ENCODE measurements around the gene C11orf97.
A peak's percentile ranks its signal among the peaks of the same experiment; 100 is the strongest.
"Not testable (repeated sequence)": the region's sequence is repeated elsewhere in the genome, so short reads cannot be mapped to it uniquely, and the experiment has no call there.

The C11orf97 gene

DNA sequence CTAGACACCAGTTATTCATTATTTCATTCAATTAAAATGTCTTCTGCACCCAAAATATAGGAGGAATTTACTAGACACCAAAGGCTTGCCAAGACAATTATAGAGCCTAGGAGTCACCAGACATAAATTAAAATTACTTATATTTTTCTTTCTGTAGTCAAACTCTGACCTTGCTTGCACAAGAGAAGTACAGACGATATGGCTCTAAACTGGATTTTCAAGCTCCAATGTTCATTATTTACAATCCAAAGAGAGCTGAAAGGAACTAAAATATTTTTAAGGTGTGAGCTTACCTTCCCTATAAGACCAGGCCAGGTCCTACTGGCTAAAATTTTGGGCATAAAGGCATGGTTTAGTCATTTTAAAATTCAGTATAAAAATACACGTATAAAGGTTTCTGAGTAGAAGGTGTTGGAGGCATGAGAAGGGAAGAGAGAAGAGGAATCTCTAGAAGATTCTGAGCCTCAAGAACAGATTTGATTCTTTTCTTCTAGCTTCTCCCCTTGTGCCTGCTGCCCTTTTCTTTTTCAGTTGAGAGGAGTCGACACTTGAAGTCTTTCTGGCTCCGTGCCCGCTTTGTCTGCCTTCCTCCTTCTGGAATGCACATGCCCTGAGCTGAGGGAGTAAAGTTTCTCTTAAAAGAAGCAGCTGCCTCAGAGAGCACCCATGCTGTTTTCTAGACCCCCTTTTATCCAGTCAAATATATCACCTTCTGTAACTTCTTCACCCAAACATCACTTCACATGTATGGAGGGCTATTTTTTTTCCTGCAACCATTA, 13.5 kb downstream of the C11orf97 start:
- peak; percentile 36 for DNase-seq

DNA sequence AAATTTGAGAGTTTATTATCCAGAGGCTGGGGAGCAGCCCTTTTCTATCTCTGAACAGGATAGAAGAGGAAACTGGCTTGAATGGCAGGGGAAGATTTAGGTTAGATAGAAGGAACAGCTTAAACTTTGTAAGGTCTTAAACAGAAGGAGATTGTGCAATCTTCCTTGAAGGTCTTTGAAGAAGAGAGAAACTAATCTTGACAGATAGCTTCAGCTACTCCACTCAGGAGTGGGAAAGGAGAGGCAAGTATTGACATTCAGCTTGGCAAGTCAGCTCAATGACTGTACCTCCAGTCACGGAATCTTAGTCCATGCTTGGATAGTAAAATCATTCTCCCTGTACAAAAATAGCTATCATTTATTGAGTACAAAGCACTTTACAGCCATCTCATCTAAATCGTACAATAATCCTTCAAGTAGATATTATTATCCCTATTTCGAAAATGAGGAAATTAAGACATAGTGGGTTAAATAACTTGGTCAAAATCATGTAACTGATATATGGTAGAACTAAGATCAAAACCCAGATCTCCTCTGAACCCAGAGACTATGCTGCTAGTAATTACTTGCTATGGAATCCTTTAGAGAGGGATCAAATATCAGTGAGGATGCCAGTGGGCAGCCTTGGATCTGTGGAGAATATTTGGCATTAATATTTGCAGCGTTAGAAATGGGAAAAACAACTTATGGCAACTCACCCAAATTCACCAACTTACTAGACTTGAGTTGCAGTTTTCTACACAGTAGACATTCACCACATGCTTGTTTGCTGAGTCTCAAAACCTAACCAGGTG, 14.6 kb downstream of the C11orf97 start:
- no peak for DNase-seq

DNA sequence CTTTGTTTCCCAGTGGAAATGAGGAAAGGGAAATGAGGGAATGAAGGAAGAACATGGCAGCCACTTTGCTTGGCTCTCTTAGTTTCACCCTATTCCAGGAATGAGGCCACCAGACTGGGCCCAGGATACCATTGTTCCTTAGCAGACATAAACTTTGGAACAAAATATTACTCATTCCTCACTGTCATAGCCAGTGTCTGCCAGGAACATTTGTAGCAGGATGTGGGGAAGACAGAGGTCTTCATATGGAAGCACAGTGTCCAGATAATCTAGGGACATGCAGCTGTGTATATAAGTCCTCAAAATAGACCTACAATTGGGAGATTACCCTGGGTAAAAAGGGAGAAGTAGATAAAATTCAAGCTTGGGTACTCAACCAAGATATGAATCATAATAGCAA, 16.3 kb downstream of the C11orf97 start:
- DNase-seq = no peak

DNA sequence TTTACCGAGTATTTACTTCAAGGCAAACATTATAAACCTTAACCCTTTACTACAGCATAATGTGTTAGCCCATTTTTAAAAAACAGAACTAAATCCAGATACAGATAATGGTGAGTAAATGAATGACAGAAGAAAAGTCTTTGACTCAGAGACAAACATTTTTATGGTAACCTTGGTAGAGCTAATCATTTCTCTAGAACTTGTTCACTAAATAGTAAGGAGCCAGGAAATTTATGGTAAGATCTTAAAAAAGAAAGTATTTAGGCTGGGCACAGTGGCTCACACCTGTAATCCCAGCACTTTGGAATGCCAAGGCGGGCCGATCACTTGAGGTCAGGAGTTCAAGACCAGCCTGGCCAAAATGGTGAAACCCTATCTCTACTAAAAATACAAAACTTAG, 19.9 kb downstream of the C11orf97 start:
- DNase-seq = no peak

DNA sequence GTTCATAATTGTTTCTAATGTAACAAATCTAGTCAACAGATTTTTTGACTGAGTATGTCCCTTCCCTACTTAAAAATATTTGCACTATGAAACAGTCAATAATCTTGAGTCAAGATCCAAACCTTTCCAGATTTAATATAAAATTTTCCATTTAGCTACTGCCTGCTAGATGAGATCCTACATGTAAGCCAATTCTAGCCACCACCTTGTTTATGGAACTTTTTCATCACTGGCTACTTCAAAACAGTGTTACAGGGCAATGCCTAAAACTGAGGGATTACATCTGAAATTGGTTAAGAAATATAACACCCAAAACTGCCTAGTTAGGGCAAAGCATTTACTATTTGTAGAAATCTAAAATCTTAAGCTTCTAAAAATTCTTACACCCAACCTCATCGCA, 20.9 kb downstream of the C11orf97 start:
- DNase-seq = no peak

DNA sequence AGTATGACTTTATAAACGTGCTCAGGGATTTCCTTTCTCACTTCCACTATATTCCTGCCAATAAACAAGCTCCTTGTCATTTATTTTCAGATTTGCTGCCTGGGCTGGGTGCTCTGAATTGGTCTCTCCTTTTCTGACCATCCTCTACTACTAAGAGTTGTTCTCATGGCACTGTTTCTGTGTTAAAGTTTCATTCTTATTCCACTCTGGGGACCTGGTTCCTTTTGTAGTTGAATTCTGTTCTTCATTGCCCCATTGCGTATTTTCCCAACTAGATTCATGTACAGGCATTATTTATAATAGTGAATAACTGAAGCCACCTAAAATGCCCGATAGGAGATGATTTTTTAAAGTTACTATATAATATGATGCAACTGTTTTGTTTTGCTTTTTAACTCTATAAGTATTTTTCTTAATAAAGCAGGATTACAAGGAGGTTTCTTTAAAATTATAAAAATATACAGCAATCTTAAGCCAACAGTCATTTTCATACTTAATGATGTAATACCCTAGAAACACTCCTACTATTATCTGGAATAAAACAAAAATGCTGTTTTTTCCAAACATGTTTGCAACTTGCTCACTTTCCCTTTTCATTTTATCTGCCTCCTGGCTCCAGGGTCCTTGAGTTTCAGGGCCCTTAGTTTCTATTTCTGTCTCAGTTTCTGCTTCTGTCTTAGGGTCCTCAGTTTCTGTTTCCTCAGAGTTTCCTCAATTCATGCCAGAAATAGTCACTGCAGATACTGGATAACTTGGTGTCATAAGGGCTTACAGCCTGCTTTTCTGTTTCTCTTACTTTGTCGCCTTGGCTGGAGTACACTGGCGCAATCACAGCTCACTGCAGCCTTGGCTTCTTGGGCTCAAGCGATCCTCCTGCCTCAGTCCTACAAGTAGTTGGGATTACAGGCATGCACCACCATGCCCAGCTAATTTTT, 21.7 kb downstream of the C11orf97 start:
- no peak for DNase-seq

DNA sequence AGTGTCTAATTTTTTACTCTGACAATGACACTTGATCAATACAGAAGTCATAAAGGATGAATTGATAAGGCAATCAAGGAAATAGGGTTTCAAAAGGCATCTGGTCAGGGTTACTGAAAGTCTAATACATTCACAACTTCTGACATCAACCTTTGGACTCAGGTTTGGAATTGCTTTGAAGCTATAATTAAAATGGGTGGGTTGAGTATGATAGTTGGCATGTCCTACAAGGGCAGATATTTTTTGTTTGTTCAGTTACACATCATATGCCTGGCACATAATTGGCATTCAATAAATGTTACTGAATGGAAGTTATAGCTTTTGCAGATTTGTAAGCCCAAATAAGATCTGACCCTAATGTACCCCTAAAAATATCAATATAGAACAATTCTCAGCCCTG, 24.1 kb downstream of the C11orf97 start:
- peak; percentile 30 for DNase-seq

DNA sequence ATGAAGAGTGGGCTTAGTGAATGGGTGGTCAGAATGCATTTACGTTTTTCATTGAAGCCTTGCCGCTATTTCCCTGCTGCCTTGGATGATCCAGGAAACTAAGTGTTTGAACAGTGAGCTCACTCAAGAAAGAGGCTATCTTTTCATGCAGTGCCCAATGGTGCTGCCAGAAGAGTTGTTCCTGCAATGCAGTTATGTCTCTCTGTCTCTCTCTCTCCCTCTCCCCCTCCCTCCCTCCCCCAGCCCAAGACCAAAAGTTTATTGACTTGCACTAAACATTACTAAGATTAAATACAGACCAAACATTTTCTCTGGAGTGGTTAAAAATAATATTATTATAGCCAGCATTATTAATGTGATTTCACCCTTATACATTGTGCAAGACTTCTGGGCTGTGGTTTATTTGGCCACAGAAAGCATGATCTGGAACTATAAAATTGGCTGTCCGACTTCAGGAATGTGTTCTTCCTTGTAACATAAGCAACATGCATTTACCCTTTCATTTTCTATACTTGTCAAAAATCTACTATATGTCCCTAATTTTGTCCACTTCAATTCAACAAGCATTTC, 24.9 kb downstream of the C11orf97 start:
- peak; percentile 66 for DNase-seq

DNA sequence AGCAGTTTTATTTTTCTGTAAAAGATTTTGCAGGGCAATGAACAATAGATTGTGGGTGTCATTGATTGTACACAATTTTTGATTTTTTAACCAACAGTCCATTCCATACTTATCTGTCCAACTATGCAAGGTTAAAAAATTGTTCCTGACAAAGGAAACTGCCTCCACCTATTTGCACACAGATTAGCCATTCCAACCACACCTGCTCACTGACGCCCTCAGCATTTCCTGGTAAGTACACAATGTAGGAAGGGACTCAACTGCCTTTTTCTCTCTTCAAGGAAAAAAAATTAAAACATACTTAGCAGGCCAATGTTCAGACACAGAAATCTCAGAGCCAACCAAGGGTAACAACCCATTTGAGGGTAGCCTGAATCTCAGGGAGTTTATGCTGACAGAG, 27.2 kb downstream of the C11orf97 start:
- peak; percentile 86 for DNase-seq

DNA sequence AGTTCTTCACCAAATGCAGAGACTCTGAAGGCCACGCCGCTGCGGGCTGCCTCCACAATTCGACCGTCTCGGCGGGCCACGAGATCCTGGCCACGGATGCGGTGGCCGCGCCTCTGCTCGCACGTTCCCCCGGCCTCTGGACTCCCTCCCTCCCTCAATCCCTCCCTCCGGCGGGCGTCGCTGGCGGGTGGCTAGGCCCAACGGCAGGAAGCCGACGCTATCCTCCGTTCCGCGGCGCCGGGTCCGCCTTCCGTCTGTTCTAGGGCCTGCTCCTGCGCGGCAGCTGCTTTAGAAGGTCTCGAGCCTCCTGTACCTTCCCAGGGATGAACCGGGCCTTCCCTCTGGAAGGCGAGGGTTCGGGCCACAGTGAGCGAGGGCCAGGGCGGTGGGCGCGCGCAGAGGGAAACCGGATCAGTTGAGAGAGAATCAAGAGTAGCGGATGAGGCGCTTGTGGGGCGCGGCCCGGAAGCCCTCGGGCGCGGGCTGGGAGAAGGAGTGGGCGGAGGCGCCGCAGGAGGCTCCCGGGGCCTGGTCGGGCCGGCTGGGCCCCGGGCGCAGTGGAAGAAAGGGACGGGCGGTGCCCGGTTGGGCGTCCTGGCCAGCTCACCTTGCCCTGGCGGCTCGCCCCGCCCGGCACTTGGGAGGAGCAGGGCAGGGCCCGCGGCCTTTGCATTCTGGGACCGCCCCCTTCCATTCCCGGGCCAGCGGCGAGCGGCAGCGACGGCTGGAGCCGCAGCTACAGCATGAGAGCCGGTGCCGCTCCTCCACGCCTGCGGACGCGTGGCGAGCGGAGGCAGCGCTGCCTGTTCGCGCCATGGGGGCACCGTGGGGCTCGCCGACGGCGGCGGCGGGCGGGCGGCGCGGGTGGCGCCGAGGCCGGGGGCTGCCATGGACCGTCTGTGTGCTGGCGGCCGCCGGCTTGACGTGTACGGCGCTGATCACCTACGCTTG, 31.7 kb downstream of the C11orf97 start, which contains the start of gene FUT4:
FUT4 (plus strand) TSS at position 227 of the 951 bp plus-strand sequence; CDS start at position 440, 213 bp downstream.
- peak; percentile 99 for DNase-seq

DNA sequence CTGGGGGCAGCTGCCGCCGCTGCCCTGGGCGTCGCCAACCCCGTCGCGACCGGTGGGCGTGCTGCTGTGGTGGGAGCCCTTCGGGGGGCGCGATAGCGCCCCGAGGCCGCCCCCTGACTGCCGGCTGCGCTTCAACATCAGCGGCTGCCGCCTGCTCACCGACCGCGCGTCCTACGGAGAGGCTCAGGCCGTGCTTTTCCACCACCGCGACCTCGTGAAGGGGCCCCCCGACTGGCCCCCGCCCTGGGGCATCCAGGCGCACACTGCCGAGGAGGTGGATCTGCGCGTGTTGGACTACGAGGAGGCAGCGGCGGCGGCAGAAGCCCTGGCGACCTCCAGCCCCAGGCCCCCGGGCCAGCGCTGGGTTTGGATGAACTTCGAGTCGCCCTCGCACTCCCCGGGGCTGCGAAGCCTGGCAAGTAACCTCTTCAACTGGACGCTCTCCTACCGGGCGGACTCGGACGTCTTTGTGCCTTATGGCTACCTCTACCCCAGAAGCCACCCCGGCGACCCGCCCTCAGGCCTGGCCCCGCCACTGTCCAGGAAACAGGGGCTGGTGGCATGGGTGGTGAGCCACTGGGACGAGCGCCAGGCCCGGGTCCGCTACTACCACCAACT, 32.5 kb downstream of the C11orf97 start:
- peak; percentile 72 for DNase-seq

DNA sequence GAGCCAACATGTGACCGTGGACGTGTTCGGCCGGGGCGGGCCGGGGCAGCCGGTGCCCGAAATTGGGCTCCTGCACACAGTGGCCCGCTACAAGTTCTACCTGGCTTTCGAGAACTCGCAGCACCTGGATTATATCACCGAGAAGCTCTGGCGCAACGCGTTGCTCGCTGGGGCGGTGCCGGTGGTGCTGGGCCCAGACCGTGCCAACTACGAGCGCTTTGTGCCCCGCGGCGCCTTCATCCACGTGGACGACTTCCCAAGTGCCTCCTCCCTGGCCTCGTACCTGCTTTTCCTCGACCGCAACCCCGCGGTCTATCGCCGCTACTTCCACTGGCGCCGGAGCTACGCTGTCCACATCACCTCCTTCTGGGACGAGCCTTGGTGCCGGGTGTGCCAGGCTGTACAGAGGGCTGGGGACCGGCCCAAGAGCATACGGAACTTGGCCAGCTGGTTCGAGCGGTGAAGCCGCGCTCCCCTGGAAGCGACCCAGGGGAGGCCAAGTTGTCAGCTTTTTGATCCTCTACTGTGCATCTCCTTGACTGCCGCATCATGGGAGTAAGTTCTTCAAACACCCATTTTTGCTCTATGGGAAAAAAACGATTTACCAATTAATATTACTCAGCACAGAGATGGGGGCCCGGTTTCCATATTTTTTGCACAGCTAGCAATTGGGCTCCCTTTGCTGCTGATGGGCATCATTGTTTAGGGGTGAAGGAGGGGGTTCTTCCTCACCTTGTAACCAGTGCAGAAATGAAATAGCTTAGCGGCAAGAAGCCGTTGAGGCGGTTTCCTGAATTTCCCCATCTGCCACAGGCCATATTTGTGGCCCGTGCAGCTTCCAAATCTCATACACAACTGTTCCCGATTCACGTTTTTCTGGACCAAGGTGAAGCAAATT, 33.3 kb downstream of the C11orf97 start:
- DNase-seq = no peak

DNA sequence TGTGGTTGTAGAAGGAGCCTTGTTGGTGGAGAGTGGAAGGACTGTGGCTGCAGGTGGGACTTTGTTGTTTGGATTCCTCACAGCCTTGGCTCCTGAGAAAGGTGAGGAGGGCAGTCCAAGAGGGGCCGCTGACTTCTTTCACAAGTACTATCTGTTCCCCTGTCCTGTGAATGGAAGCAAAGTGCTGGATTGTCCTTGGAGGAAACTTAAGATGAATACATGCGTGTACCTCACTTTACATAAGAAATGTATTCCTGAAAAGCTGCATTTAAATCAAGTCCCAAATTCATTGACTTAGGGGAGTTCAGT, 33.9 kb downstream of the C11orf97 start:
- DNase-seq = no peak

DNA sequence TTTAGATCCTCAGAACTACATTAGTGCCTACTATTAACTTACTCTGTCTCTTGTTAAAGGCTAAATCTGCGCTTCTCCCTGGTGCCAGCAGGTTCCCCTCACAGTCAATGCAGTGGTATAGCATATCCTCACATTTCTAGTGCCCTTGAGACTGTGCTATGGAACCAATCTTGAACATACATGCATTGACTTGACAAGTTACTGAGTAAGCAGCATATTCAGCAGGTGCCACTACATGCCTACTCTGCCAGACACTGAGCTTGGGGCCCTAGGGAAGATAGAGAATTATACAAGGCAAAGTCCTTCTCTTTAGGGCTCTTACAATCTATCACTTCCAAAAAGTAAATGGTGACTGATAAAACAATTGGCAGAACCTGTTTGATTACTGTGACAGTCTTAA, 34.6 kb downstream of the C11orf97 start:
- DNase-seq = peak; percentile 42

DNA sequence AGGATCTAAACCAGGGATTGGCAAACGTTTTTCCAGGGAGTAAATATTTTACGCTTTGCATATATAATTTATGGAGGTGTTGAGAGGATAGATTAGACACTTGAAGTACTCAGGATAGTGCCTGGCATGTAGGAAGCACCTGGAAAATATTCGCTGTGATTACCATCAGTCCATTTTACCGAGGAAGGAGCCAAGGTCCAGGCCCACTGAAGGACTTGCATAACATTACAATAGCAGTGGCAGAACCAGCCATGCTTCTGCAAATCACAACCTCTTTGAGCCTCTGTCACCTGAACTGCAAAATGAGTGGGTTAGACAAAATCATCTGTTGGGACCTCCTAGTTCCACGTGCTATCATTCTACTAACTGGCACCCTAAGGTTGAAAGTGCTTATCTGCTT, 36.9 kb downstream of the C11orf97 start:
- DNase-seq = no peak

DNA sequence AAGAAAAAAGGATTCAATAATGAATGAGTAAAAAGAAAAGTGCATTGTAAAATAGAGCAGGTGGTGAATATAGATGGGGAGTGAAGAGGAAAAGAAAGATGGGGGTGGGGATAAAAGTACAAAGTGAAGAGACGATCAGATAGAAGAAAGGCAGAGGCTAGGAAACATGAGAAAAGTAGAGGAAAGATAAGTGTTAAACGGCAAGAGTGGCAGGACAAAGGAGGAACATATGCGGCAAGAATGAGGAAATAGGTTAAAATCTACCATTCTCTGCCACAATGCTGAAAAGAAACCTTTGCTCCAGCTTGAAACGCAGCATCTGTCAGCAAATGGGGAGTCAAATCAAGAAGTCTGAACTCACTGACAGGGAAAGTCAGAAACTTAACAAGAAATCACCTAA, 38.3 kb downstream of the C11orf97 start:
- DNase-seq = no peak

DNA sequence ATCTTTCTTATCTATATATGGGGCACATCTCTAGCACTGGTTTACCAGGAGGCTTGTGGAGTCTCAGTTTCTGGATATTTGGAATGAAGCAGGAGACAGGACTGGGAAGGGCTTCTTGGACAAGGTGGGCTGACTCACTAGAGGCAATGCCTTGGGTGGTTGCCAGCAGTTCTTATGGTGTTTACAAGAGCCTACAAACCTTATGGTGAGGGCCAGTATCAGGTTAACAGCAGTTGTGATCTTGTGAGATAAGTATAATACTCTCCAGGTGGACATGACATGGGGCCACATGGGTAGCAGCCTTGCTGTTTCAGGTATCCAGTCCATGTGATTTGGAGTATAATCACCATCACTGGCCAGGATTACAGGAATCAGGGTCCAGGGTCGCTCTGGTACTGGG, 41.7 kb downstream of the C11orf97 start:
- DNase-seq = peak; percentile 89

DNA sequence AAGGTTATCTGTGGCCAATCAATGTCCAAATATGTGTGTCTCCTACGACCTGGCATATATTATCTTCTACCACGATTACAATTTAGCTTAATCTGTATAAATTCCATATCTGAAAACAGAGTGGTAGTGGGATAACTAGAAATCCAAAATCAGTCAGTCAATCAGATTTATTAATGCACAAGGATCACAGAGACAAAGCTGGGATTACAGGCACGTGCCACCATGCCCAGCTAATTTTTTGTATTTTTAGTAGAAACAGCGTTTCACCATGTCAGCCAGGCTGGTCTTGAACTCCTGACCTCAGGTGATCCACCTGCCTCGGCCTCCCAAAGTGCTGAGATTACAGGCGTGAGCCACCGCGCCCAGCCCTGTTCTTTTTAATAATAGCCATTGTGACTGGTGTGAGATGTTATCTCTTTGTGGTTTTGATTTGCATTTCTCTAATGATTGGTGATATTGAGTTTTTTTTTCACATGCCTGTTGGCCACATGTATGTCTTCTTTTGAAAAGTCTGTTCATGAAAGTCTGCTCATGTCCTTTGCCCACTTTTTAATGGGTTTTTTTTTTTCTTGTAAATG, 43.6 kb downstream of the C11orf97 start:
- DNase-seq = not testable (repeated sequence)

DNA sequence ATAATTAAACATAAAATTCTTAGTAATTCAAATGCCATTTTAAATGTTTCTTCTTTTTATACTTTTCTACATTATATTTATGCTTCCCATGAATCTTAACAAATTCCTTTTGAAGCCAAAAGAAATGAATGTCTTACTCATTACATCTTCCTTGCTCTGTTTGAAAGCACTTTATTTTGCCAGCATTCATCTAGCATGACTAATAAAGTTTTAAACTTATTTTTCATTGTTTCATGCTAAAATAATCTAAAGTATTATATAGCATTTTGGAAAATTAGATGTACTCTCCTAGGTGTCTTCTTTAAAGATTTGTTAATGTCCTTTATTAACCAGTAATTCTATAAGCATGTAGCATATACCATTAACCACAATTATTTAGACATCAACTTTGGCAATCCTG, 45.2 kb downstream of the C11orf97 start:
- no peak for DNase-seq

DNA sequence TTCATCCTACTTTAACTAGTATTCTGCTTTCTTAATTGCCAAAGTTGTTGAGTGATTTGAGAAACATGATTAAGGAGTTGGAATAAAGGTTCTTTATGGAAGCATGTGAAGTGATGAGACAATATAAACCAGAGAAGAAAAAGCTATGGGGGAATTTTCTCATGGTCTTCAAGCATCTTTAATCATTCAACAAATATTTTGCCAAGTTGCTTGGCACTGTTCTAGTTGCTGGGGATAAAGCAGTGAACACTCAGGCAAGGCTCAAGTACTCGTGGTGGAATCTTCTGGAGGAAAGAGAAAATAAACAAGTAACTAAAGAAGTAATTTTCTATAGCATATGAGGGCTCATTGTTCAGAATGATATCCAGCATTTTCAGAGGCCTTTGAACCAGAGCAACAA, 45.7 kb downstream of the C11orf97 start:
- DNase-seq = no peak
